PC-9 (cell line): ENCODE measurements around the gene USH1C. TPM values are rescaled to one million over a fixed set of nuclear protein-coding genes. Genes with fewer than 3 reads are reported as not detected.

Source experiments
- BruUV-seq: library from RNA; stranded (reverse); fragments of 400-500 nt; replicated peaks from 2 replicates; lab custom pipeline; 2021; lab: Mats Ljungman, UMichigan
- CTCF ChIA-PET: fragments of 300-600 bp; sonication (Branson Sonifier 250); formaldehyde crosslinking; loops from one replicate; lab custom pipeline; 2022; ENCODE audit warnings: antibody characterized with exemption; lab: Charles Lee
- POLR2A ChIA-PET: fragments of 300-600 bp; sonication (Branson Sonifier 250); formaldehyde crosslinking; loops from one replicate; lab custom pipeline; 2022; ENCODE audit warnings: antibody characterized with exemption; ENCODE audit not compliant: unreplicated experiment; lab: Charles Lee
- DNase-seq, 2 experiments: peaks; one replicate each; pipeline versions ENCODE4 v3.0.0 to v3.0.0-alpha.2; 2015 to 2022; ENCODE audit warnings: mixed read lengths in 1 of 2
- H2AFZ ChIP-seq: fragments of 200-600 bp; sonication (generic); 2 replicates; pipeline ENCODE4 v1.8.1; 2017; ENCODE audit warnings: antibody characterized with exemption
- H3F3A ChIP-seq: fragments of 200-600 bp; sonication (generic); 2 replicates; pipeline ENCODE4 v1.8.1; 2017; ENCODE audit warnings: antibody characterized with exemption, mild to moderate bottlenecking, low read depth; ENCODE audit not compliant: insufficient read depth
- H3K27ac ChIP-seq: fragments of 200-600 bp; sonication (generic); 2 replicates; pipeline ENCODE4 v1.6.1; 2016; ENCODE audit warnings: mixed run types
- H3K27me3 ChIP-seq: fragments of 200-600 bp; sonication (generic); 2 replicates; pipeline ENCODE4 v1.6.1; 2016; ENCODE audit warnings: low read depth, mixed run types; ENCODE audit not compliant: insufficient read depth
- H3K36me3 ChIP-seq: fragments of 200-600 bp; sonication (generic); 2 replicates; pipeline ENCODE4 v1.6.1; 2016; ENCODE audit warnings: low read depth, mixed run types
- H3K4me1 ChIP-seq: fragments of 200-600 bp; sonication (generic); replicated peaks from 2 replicates; pipeline ENCODE4 v1.6.1; 2016; ENCODE audit warnings: mixed run types; ENCODE audit not compliant: insufficient read depth
- H3K4me2 ChIP-seq: fragments of 200-600 bp; sonication (generic); 2 replicates; pipeline ENCODE4 v1.6.1; 2017; ENCODE audit warnings: mixed run types
- H3K4me3 ChIP-seq: fragments of 200-600 bp; sonication (generic); 2 replicates; pipeline ENCODE4 v1.6.1; 2016; ENCODE audit warnings: mixed run types
- H3K79me2 ChIP-seq: fragments of 200-600 bp; sonication (generic); 2 replicates; pipeline ENCODE4 v1.6.1; 2017; ENCODE audit warnings: low read depth, mixed run types
- H3K9me2 ChIP-seq: fragments of 200-600 bp; sonication (generic); 2 replicates; pipeline ENCODE4 v1.8.1; 2017; ENCODE audit warnings: mild to moderate bottlenecking; ENCODE audit not compliant: insufficient read depth
- H3K9me3 ChIP-seq: fragments of 200-600 bp; sonication (generic); 2 replicates; pipeline ENCODE4 v1.8.1; 2016; ENCODE audit warnings: low read depth; ENCODE audit not compliant: insufficient read depth
- H4K20me1 ChIP-seq: fragments of 200-600 bp; sonication (generic); 2 replicates; pipeline ENCODE4 v1.8.1; 2017; ENCODE audit not compliant: insufficient read depth
- EZH2 ChIP-seq: fragments of 200-600 bp; sonication (generic); IDR thresholded peaks from 2 replicates; pipeline ENCODE4 v1.8.0; 2017; ENCODE audit warnings: antibody characterized with exemption, low read depth
- intact Hi-C: fragments of 100-400 bp; cut with micrococcal nuclease; formaldehyde crosslinking; loops from one replicate; pipeline ENCODE4 v1.10.0; 2022; ENCODE audit not compliant: unreplicated experiment
- total RNA-seq: library from RNA; stranded (reverse); gene quantifications from 2 replicates; pipeline ENCODE4 v1.2.3, GENCODE V29; 2021
- TF ChIP-seq, protein P1 (sequence below): fragments of 200-600 bp; sonication (generic); conservative IDR thresholded peaks from 2 replicates; pipeline ENCODE4 v1.6.1; 2017; ENCODE audit warnings: mixed run types, antibody characterized with exemption, mild to moderate bottlenecking, moderate library complexity

USH1C gene
- total RNA-seq, 1 experiment from 2014 or later: not detected

DNA sequence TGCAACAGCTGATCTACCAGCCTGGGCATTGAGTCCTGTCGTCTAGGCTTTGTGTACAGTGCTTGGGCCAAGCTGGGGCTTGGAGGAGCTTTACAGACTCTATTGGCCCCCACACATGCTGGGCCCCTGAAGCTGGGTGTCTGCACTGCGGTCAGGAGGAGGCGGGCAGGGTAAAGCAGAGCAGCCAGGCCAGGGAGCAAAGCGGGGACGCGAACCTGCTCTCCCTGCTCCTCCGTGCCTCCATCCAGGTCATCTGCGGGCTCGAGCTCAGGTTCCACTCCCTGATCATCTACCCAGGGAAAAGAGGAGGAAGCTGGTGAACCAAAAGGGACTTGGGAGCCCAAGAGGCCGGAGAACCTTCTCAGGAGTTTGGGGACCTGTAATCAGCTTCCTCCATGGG lies 27.0 kb downstream of the USH1C start:
- POLR2A ChIA-PET: no interaction called here

DNA sequence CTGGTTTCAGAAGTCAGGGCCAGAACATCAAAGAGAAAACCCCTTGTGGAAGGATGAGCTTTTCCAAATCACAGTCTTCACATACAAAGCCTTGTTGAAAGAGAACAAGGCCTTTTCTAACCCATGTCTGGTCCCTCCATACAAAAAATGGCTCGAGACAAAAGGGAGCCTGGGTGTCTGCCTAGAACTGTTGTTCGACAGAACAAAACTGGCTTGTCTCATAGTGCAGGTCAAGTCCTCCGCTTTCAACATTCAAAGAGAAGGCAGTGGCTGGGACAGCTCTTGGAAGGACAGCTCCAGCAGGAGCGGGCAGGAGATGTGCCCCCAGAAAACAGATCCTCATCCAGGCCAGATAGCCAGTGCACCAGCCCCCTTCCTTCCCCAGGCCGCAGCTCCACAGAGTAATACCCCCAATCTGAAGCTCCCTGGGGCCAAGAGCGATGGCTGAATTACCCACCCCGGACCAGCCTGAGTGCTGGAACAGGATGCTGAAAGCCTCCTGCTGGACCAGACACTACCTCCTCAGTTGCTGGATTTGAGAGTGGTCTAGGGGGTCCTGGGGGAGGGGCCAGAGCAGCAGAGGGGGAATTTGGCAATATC lies 27.6 kb downstream of the USH1C start:
- intact Hi-C loops: no loop called here
- H3K4me2 ChIP-seq: no peak overlapping the region
- TF ChIP-seq, protein P1, sequence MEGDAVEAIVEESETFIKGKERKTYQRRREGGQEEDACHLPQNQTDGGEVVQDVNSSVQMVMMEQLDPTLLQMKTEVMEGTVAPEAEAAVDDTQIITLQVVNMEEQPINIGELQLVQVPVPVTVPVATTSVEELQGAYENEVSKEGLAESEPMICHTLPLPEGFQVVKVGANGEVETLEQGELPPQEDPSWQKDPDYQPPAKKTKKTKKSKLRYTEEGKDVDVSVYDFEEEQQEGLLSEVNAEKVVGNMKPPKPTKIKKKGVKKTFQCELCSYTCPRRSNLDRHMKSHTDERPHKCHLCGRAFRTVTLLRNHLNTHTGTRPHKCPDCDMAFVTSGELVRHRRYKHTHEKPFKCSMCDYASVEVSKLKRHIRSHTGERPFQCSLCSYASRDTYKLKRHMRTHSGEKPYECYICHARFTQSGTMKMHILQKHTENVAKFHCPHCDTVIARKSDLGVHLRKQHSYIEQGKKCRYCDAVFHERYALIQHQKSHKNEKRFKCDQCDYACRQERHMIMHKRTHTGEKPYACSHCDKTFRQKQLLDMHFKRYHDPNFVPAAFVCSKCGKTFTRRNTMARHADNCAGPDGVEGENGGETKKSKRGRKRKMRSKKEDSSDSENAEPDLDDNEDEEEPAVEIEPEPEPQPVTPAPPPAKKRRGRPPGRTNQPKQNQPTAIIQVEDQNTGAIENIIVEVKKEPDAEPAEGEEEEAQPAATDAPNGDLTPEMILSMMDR: no peak
- TF ChIP-seq EZH2: no peak
- no peaks in the 10 kb centered on the region for H3K9me3 ChIP-seq
- H3K27me3 ChIP-seq: peaks cover 50% of the 10 kb centered on the region
- no TSS peak for BruUV-seq
- POLR2A ChIA-PET: no interaction called here
- DNase-seq: no peak
- H3K9me2 ChIP-seq: no peaks in the 10 kb centered on the region
- H4K20me1 ChIP-seq: no peaks in the 10 kb centered on the region
- H3K79me2 ChIP-seq: no peaks in the 10 kb centered on the region
- H3K27ac ChIP-seq: no peak overlapping the region
- no peaks in the 10 kb centered on the region for H3F3A ChIP-seq
- H3K36me3 ChIP-seq: no peaks in the 10 kb centered on the region
- H3K4me3 ChIP-seq: no peak overlapping the region
- H3K4me1 ChIP-seq: no peaks in the 10 kb centered on the region
- CTCF ChIA-PET: no interaction called here
- no peak overlapping the region for H2AFZ ChIP-seq

More for the DNA sequence above, 27.0 kb downstream of the USH1C start:
- no peaks in the 10 kb centered on the region for H3K4me1 ChIP-seq
- H3K9me2 ChIP-seq: no peaks in the 10 kb centered on the region
- H3K27ac ChIP-seq: no peak overlapping the region
- peaks cover 46% of the 10 kb centered on the region for H3K27me3 ChIP-seq
- H3K4me3 ChIP-seq: no peak overlapping the region
- no peaks in the 10 kb centered on the region for H3K9me3 ChIP-seq
- H4K20me1 ChIP-seq: no peaks in the 10 kb centered on the region
- H3K36me3 ChIP-seq: no peaks in the 10 kb centered on the region
- no TSS peak for BruUV-seq
- H2AFZ ChIP-seq: no peak overlapping the region
- no peak overlapping the region for H3K4me2 ChIP-seq
- intact Hi-C loops: no loop called here
- no peaks in the 10 kb centered on the region for H3K79me2 ChIP-seq
- CTCF ChIA-PET: no interaction called here
- no peak for DNase-seq
- TF ChIP-seq, protein P1: no peak
- TF ChIP-seq EZH2: no peak
- no peaks in the 10 kb centered on the region for H3F3A ChIP-seq

DNA sequence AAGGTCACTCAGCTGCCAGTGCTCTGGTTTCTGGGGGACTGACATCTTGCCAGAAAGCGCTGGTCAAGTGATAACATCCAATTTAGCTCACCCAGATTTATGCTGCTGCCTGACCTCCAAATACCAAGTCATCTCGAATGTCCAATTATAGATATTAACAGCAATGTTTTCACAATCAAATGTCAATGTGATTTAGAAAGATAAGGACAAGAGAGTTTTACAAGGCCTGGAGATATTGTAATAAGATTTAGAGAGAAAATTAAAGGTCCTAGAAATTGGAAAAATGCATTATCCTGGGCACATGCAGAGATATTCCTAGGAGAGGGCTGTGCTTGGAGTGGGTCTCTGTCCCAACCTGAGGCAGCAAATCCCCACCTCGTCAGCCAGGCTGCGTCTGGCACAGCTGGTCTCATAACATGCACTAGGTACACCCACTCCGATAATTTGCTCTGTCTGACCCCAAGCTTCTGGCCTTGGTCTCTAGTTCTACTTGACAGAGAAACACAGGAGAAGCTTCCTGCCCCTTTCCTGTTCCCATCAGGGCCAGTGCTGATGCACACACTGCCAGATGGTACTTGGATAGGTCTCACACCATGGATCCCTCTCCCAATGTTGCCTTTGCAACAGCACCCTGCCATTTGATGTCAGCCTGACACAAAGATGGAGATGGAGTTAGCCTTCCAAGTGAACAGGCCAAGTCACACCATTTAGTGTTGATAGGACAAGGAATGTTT lies 28.6 kb downstream of the USH1C start:
- BruUV-seq: no TSS peak
- Histone ChIP-seq H3K79me2 (no peaks in the 10 kb centered on the region), H3K9me3 (no peaks in the 10 kb centered on the region), H3K27ac (no peak overlapping the region), H3K4me1 (no peaks in the 10 kb centered on the region), H3K4me3 (no peak overlapping the region), H4K20me1 (no peaks in the 10 kb centered on the region), H3K4me2 (no peak overlapping the region), H3K27me3 (peaks cover 60% of the 10 kb centered on the region), H3K9me2 (no peaks in the 10 kb centered on the region), H2AFZ (no peak overlapping the region), H3F3A (no peaks in the 10 kb centered on the region), H3K36me3 (no peaks in the 10 kb centered on the region)
- ChIA-PET POLR2A (no interaction called here), CTCF (no interaction called here)
- DNase-seq: no peak
- no peak for TF ChIP-seq EZH2
- TF ChIP-seq, protein P1: no peak
- intact Hi-C loops: no loop called here
